RWPE2 (cell line): Measurements from ENCODE around the gene ATP5F1B.

ENCODE experiments used
- ATAC-seq: fragments of 200-7000 bp; cut with Tn5 transposase; 3 replicates; pipeline ENCODE4 v1.9.1; 2021; ENCODE audit warnings: low read depth
- DNase-seq: peaks from one replicate; pipeline ENCODE4 v3.0.0-alpha.2; 2020; ENCODE audit warnings: low spot score
- H3K27ac ChIP-seq: fragments of 450-650 bp; 2 replicates; pipeline ENCODE4 v1.5.1; 2017; ENCODE audit warnings: mild to moderate bottlenecking; ENCODE audit not compliant: poor library complexity, severe bottlenecking
- H3K27me3 ChIP-seq: fragments of 250-450 bp; sonication (Bioruptor Pico); 2 replicates; pipeline ENCODE4 v1.5.1; 2021; ENCODE audit warnings: mild to moderate bottlenecking, moderate library complexity; ENCODE audit not compliant: insufficient read depth, poor library complexity, severe bottlenecking
- H3K36me3 ChIP-seq: fragments of 250-450 bp; sonication (Bioruptor Pico); 2 replicates; pipeline ENCODE4 v1.5.1; 2020; ENCODE audit warnings: low read depth, mild to moderate bottlenecking, moderate library complexity
- H3K4me1 ChIP-seq: fragments of 250-450 bp; sonication (Bioruptor Pico); 2 replicates; pipeline ENCODE4 v1.5.1; 2021; ENCODE audit warnings: mild to moderate bottlenecking, moderate library complexity; ENCODE audit not compliant: insufficient read depth, poor library complexity, severe bottlenecking
- H3K4me3 ChIP-seq: fragments of 250-450 bp; sonication (Bioruptor Pico); 2 replicates; pipeline ENCODE4 v1.5.1; 2021; ENCODE audit warnings: mild to moderate bottlenecking, moderate library complexity; ENCODE audit not compliant: severe bottlenecking
- H3K9me3 ChIP-seq: fragments of 250-450 bp; sonication (Bioruptor Pico); 2 replicates; pipeline ENCODE4 v1.5.1; 2021; ENCODE audit warnings: mild to moderate bottlenecking, moderate library complexity; ENCODE audit not compliant: severe bottlenecking
- TF ChIP-seq, protein P1 (sequence below): fragments of 450-650 bp; IDR thresholded peaks from one replicate; pipeline ENCODE4 v1.5.1; 2017; ENCODE audit warnings: mild to moderate bottlenecking, moderate library complexity; ENCODE audit not compliant: poor library complexity, severe bottlenecking

ATP5F1B gene

DNA sequence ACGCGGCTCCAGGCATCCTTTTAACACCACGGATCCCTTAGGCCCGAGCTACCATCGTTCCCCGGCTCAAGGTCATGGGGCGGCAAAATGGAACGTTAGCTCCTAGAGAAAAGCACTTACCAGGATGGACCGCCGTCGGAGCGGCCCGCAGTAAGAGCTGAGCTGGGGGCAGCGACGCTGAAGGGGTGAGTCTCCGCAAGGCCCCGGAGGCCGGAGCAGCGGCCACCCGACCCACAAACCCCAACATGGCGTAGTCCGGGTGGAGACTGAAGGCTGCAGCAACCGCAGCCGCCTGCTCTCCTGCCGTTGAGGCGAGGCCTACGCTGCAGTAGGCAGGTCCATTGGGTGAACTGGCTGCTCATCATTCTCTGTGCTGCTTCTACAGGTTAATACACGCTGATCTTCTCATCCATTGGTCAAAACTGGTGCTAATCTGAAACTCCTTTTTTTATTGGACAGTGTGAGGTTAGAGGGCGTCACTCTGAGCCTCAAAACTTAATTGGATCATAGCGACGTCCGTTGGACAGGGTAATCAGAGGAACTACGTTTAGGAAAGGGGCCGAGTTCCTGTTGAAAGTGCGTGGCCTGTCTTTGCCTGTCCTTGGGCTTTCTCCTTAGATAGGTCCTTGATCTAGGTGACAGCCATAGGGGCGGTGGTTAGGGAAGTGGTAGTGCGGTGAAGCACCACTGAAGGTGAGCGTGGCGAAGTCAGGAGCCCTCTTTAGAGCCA is at the start of gene ATP5F1B:
ATP5F1B (minus strand) TSS at position 268 of the 730 bp plus-strand sequence; CDS start at position 247, 21 bp downstream.
- ATAC-seq (peak; percentile 99), DNase-seq (peak; percentile 97)
- peak within 1 kb of the TSS; percentile 65 for H3K27ac ChIP-seq
- peaks cover 41% of the 10 kb centered on the region for H3K36me3 ChIP-seq
- H3K4me1 ChIP-seq = peaks cover 8% of the 10 kb centered on the region
- H3K9me3 ChIP-seq = no peaks in the 10 kb centered on the region
- H3K4me3 ChIP-seq = peak within 1 kb of the TSS; percentile 71
- H3K27me3 ChIP-seq = no peaks in the 10 kb centered on the region
- TF ChIP-seq, protein P1, sequence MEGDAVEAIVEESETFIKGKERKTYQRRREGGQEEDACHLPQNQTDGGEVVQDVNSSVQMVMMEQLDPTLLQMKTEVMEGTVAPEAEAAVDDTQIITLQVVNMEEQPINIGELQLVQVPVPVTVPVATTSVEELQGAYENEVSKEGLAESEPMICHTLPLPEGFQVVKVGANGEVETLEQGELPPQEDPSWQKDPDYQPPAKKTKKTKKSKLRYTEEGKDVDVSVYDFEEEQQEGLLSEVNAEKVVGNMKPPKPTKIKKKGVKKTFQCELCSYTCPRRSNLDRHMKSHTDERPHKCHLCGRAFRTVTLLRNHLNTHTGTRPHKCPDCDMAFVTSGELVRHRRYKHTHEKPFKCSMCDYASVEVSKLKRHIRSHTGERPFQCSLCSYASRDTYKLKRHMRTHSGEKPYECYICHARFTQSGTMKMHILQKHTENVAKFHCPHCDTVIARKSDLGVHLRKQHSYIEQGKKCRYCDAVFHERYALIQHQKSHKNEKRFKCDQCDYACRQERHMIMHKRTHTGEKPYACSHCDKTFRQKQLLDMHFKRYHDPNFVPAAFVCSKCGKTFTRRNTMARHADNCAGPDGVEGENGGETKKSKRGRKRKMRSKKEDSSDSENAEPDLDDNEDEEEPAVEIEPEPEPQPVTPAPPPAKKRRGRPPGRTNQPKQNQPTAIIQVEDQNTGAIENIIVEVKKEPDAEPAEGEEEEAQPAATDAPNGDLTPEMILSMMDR = no peak

DNA sequence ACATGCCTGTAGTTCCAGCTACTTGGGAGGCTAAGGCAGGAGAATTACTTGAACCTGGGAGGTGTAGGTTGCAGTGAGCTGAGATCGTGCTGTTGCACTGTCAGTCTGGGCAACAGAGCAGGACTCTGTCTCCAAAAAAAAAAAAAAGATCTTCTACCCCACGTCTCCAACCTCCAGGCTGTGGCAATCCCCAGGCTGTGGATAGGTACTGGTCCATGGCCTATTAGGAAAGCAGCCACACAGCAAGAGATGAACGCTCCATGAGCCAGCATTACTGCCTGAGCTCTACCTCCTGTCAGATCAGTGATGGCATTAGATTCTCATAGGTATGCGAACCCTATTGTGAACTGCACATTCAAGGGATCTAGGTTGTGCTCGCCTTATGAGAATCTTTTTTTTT is 48.4 kb upstream of the ATP5F1B start:
- Histone ChIP-seq H3K27ac (no peak overlapping the region), H3K27me3 (no peaks in the 10 kb centered on the region), H3K9me3 (no peaks in the 10 kb centered on the region), H3K4me3 (no peak overlapping the region), H3K4me1 (no peaks in the 10 kb centered on the region), H3K36me3 (no peaks in the 10 kb centered on the region)
- DNase-seq (no peak), ATAC-seq (0 out of 3 replicates have a peak, but pooled peaks have one; percentile 19)
- TF ChIP-seq, protein P1 = no peak

DNA sequence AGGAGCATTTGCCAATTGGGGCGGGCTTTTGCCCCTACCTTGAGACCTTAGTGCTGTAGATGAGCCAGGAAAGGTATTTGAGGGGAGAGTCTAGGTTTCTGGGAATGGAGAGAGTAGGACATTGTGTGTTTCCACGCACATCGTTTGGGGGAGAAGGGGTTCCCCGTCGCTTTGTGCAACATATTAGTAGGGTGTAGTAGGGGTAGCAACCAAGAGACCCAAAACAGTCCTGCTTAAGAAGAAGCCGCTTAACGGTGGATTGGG is 43.0 kb upstream of the ATP5F1B start:
- DNase-seq = no peak

DNA sequence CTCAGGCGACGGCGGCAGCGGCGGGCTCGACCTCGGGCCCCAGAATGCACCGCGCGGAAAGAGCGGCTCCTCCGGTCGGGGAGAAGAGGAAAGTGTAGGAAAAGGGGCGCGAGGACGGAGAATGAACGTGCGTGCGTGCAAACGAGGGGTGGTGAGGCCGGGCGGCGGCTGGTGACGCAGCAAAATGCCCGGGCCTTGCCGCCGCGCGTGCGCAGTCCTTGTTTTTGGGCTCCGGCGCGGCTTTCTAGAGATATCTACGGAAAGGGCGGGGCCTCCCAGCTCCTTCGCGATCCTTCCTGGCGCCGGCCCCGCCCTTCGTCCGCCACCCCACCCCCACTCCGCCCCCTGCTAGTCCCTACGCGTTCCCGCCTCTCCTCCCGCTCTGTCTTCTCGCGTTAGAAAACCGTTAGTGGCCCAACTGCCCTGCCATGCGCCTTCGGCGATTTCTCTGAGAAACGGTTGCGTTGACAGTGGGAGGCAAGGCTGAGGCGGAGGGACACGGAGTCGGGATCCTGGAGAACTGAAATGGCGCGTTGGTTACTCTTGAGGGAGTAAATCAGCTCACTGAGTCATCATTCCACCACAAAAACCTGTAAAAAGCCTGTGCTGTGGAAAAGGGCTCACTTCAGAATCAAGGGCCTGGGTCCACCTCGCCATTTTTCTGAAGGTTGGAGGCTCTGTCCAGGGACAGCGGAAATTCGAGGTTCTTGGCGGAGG is 42.5 kb upstream of the ATP5F1B start, which contains the start of gene PTGES3:
PTGES3 (minus strand) TSS at position 156 of the 717 bp plus-strand sequence. CDS start 285 bp downstream, outside the sequence.
- Histone ChIP-seq H3K4me3 (peak within 1 kb of the TSS; percentile 65), H3K36me3 (peaks cover 35% of the 10 kb centered on the region), H3K9me3 (no peaks in the 10 kb centered on the region), H3K27ac (peak within 1 kb of the TSS; percentile 93), H3K27me3 (no peaks in the 10 kb centered on the region), H3K4me1 (peaks cover 9% of the 10 kb centered on the region)
- TF ChIP-seq, protein P1 = no peak
- DNase-seq = peak; percentile 97
- peak; percentile 85 for ATAC-seq

More for the DNA sequence above, 43.0 kb upstream of the ATP5F1B start:
- ATAC-seq = no peak
- Histone ChIP-seq H3K27me3 (no peaks in the 10 kb centered on the region), H3K4me1 (peaks cover 9% of the 10 kb centered on the region), H3K27ac (peak overlapping the region; percentile 93), H3K9me3 (no peaks in the 10 kb centered on the region), H3K4me3 (peak overlapping the region; percentile 65), H3K36me3 (peaks cover 35% of the 10 kb centered on the region)
- TF ChIP-seq, protein P1 = no peak
